ENCODE results near the gene AHSP.

Gene AHSP

GRCh38 chr16:31484491-31485171 lies 43.1 kb upstream of the AHSP start:
- no peak for DNase-seq (ENCODE audit: low spot score)
- CTCF ChIA-PET: interaction anchor here (0.7 kb wide), 1 partner anchor 12 kb away, joined by 5 read pairs; no protein-coding TSS in a partner anchor
- POLR2A ChIA-PET (ENCODE audit: low non-redundant PET): no interaction called here
- TF ChIP-seq, protein P1, sequence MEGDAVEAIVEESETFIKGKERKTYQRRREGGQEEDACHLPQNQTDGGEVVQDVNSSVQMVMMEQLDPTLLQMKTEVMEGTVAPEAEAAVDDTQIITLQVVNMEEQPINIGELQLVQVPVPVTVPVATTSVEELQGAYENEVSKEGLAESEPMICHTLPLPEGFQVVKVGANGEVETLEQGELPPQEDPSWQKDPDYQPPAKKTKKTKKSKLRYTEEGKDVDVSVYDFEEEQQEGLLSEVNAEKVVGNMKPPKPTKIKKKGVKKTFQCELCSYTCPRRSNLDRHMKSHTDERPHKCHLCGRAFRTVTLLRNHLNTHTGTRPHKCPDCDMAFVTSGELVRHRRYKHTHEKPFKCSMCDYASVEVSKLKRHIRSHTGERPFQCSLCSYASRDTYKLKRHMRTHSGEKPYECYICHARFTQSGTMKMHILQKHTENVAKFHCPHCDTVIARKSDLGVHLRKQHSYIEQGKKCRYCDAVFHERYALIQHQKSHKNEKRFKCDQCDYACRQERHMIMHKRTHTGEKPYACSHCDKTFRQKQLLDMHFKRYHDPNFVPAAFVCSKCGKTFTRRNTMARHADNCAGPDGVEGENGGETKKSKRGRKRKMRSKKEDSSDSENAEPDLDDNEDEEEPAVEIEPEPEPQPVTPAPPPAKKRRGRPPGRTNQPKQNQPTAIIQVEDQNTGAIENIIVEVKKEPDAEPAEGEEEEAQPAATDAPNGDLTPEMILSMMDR (conservative IDR thresholded peaks at IDR 0.05; ENCODE audit: low read depth): no peak
- no peak overlapping the region for H3K27ac ChIP-seq

DNA sequence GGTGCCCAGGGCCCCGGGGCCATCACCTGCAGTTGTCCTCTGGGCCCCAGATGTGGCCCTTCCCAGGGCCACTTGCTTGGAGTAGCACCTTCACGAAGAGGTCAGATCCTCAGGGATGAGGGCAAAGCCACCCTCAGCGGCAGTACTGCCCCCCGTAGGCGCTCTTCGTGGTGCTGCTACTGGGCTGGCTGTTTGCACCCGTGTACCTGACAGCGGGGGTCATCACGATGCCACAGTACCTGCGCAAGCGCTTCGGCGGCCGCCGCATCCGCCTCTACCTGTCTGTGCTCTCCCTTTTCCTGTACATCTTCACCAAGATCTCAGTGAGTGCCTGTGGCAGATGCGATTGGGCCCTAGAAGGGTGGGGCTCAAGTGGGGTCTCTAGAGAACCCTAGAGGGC lies 42.1 kb upstream of the AHSP start:
- ChIA-PET POLR2A (ENCODE audit: low non-redundant PET) (no interaction called here), CTCF (no interaction called here)
- no peak overlapping the region for H3K27ac ChIP-seq
- DNase-seq (ENCODE audit: low spot score): no peak
- TF ChIP-seq, protein P1 (conservative IDR thresholded peaks at IDR 0.05; ENCODE audit: low read depth): no peak

GRCh38 chr16:31486045-31486444 lies 41.7 kb upstream of the AHSP start:
- ChIA-PET POLR2A (ENCODE audit: low non-redundant PET) (no interaction called here), CTCF (no interaction called here)
- TF ChIP-seq, protein P1 (conservative IDR thresholded peaks at IDR 0.05; ENCODE audit: low read depth): no peak
- DNase-seq (ENCODE audit: low spot score): no peak
- H3K27ac ChIP-seq: no peak overlapping the region

- ChIA-PET POLR2A (ENCODE audit: low non-redundant PET) (no interaction called here), CTCF (interaction anchor here (0.7 to 0.8 kb wide), 2 partner anchors 154 to 382 kb away, joined by 3 to 5 read pairs; no protein-coding TSS in a partner anchor)
- TF ChIP-seq, protein P1 (conservative IDR thresholded peaks at IDR 0.05; ENCODE audit: low read depth): no peak
- H3K27ac ChIP-seq: peak overlapping the region; percentile 22; the same call in 1 of the 2 replicates
- DNase-seq (ENCODE audit: low spot score): no peak
Observed at GRCh38 chr16:31487071-31487719, 40.5 kb upstream of the AHSP start.

- DNase-seq (ENCODE audit: low spot score): peak; percentile 65
- TF ChIP-seq, protein P1 (conservative IDR thresholded peaks at IDR 0.05; ENCODE audit: low read depth): no peak
- CTCF ChIA-PET: interaction anchor here (0.8 to 1.2 kb wide), 3 partner anchors 16 to 381 kb away, joined by 3 read pairs; no protein-coding TSS in a partner anchor
- H3K27ac ChIP-seq: peak overlapping the region; percentile 22; the same call in 1 of the 2 replicates
- POLR2A ChIA-PET (ENCODE audit: low non-redundant PET): interaction anchor here (0.5 kb wide), 1 partner anchor 449 kb away, joined by 3 read pairs; no protein-coding TSS in a partner anchor
Observed at GRCh38 chr16:31487720-31488467, 39.8 kb upstream of the AHSP start.
